Measurements from ENCODE around the gene AGAP4.
"Not testable (repeated sequence)": the region's sequence is repeated elsewhere in the genome, so short reads cannot be mapped to it uniquely, and the experiment has no call there.

The AGAP4 gene

DNA sequence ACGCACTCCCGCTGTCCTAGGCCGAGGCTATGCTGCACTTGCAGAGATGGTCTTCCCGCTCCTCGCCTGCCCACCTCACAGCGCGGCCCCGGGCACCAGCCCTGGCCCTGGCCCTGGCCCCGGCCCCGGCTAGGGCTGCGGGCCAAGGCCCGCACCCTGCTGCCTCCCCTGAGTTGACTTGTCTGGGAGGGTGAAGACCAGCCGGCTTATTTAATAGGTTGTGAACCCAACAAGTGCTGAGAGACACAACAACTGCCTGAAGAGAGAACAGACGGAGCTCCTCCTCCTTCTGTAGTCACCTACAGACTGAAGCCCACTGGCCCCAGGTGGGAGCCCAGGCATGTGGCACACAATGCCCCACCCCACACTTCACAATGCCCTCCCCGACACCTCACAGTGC is at the start of gene AGAP4:
Gene AGAP4 (minus strand): TSS at position 101 of the 400 bp plus-strand sequence. CDS start 153 bp downstream, outside the sequence.
- not testable (repeated sequence) for H3F3A ChIP-seq (ENCODE audit: insufficient read depth, low read length); DNase-seq; H3K9me3 ChIP-seq (replicated peaks; ENCODE audit: insufficient read depth, low read length); H3K36me3 ChIP-seq (replicated peaks; ENCODE audit: insufficient read depth, low read length); H3K27ac ChIP-seq (ENCODE audit: low read length); H3K4me1 ChIP-seq (ENCODE audit: low read length); H4K20me1 ChIP-seq (ENCODE audit: insufficient read depth, low read length); H3K9me2 ChIP-seq (replicated peaks; ENCODE audit: insufficient read depth, low read length); H3K4me2 ChIP-seq (ENCODE audit: low read depth, low read length); H3K4me3 ChIP-seq (ENCODE audit: low read length); H3K27me3 ChIP-seq (replicated peaks; ENCODE audit: insufficient read depth, low read length); H3K79me2 ChIP-seq (ENCODE audit: low read length); H2AFZ ChIP-seq (ENCODE audit: low read length); H3K9ac ChIP-seq (ENCODE audit: low read length)

DNA sequence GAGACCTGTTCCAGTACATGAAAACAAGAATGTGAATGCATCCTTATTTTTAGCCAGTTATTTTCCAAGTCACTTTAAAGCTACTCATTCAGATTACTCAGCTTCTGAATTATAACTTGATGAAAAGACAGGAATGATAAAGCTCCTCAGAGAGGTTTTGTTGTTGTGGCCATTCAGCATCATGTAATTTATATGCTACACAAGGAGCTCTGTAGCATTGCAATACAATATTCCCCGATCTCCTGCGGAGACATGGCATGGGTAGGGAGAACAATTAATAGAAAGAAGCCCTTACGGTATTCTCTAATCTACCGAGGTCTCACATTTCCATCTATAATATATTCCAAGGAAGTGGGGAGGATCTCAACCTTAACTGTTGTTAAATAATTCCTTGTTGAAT is 43.4 kb upstream of the AGAP4 start:
- H3K9ac ChIP-seq (ENCODE audit: low read length); H2AFZ ChIP-seq (ENCODE audit: low read length); H3K27me3 ChIP-seq (replicated peaks; ENCODE audit: insufficient read depth, low read length); H3K9me2 ChIP-seq (replicated peaks; ENCODE audit: insufficient read depth, low read length); H3K4me1 ChIP-seq (ENCODE audit: low read length); H3K4me3 ChIP-seq (ENCODE audit: low read length); H3F3A ChIP-seq (ENCODE audit: insufficient read depth, low read length); H3K4me2 ChIP-seq (ENCODE audit: low read depth, low read length); H3K9me3 ChIP-seq (replicated peaks; ENCODE audit: insufficient read depth, low read length); H3K27ac ChIP-seq (ENCODE audit: low read length); H4K20me1 ChIP-seq (ENCODE audit: insufficient read depth, low read length); H3K36me3 ChIP-seq (replicated peaks; ENCODE audit: insufficient read depth, low read length); DNase-seq; H3K79me2 ChIP-seq (ENCODE audit: low read length): not testable (repeated sequence)

DNA sequence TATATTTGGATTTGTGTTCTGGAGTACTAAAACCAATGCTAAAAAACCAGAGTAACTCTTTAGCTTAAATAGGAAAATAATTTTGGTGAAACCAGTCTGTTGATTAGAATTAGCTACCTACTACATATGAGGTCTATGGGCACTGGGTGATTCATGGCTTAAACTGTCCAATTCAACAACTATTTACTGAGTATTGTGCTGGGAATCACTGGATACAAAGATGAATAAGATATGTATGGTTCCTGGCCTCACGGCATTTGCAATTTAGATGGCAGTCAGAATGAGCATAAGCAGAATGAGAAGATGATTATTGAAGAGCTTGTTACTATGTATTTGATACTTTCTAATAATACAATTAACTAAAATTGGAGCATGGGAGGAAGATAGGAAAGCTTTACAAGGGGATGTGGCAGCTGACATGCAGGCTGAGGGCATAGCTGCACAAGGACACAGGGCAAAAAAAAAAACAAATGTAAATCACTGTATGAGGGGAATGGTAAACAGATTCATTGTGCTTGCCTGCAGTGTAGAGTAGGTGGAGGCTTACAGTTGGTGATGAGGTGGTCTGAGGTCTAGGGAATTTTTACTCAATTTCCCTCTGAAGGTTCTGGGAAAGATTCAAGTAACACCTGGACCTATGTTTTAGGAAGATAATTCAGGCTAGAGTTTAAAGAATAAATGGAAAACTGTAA is 42.4 kb upstream of the AGAP4 start:
- H3K36me3 ChIP-seq (replicated peaks; ENCODE audit: insufficient read depth, low read length); DNase-seq; H3K9me2 ChIP-seq (replicated peaks; ENCODE audit: insufficient read depth, low read length); H3K9me3 ChIP-seq (replicated peaks; ENCODE audit: insufficient read depth, low read length); H3K4me2 ChIP-seq (ENCODE audit: low read depth, low read length); H3K9ac ChIP-seq (ENCODE audit: low read length); H3K27ac ChIP-seq (ENCODE audit: low read length); H3K79me2 ChIP-seq (ENCODE audit: low read length); H3K4me1 ChIP-seq (ENCODE audit: low read length); H3F3A ChIP-seq (ENCODE audit: insufficient read depth, low read length); H3K27me3 ChIP-seq (replicated peaks; ENCODE audit: insufficient read depth, low read length); H4K20me1 ChIP-seq (ENCODE audit: insufficient read depth, low read length); H3K4me3 ChIP-seq (ENCODE audit: low read length); H2AFZ ChIP-seq (ENCODE audit: low read length): not testable (repeated sequence)

DNA sequence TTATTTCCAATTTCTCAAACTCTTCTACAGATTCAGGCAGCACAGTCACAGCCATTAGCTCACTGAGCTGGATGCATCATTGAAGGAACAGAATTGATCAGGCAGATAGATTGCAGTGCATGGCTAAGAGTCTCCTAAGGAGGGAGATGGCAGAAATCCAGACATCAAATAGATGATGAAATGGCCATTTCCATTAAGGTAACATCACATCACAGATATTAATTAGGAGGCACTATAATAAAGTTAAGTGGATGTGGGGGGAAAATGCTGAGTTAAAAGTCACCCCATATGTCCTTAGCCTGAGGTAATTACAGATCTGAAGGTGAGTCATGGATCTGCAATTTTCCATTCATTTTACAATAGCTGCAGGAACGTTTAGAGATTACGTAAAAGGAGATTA is 35.6 kb upstream of the AGAP4 start:
- H3K9me2 ChIP-seq (replicated peaks; ENCODE audit: insufficient read depth, low read length); H3K4me1 ChIP-seq (ENCODE audit: low read length); H3K36me3 ChIP-seq (replicated peaks; ENCODE audit: insufficient read depth, low read length); H3K4me2 ChIP-seq (ENCODE audit: low read depth, low read length); H4K20me1 ChIP-seq (ENCODE audit: insufficient read depth, low read length); H3F3A ChIP-seq (ENCODE audit: insufficient read depth, low read length); H3K27ac ChIP-seq (ENCODE audit: low read length); H3K79me2 ChIP-seq (ENCODE audit: low read length); H3K27me3 ChIP-seq (replicated peaks; ENCODE audit: insufficient read depth, low read length); H3K4me3 ChIP-seq (ENCODE audit: low read length); H3K9me3 ChIP-seq (replicated peaks; ENCODE audit: insufficient read depth, low read length); DNase-seq; H2AFZ ChIP-seq (ENCODE audit: low read length); H3K9ac ChIP-seq (ENCODE audit: low read length): not testable (repeated sequence)

DNA sequence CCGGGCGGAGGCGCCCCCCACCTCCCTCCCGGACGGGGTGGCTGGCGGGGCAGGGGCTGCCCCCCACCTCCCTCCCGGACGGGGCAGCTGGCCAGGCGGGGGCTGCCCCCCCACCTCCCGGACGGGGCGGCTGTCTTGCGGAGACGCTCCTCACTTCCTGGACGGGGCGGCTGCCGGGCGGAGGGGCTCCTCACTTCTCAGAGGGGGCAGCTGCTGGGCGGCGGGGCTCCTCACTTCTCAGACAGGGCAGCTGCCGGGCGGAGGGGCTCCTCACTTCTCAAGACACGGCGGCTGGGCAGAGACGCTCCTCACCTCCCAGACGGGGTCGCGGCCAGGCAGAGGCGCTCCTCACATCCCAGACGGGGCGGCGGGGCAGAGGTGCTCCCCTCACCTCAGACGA is 18.1 kb upstream of the AGAP4 start:
- not testable (repeated sequence) for H4K20me1 ChIP-seq (ENCODE audit: insufficient read depth, low read length); H3K36me3 ChIP-seq (replicated peaks; ENCODE audit: insufficient read depth, low read length); H3K4me1 ChIP-seq (ENCODE audit: low read length); H3F3A ChIP-seq (ENCODE audit: insufficient read depth, low read length); H3K4me3 ChIP-seq (ENCODE audit: low read length); H2AFZ ChIP-seq (ENCODE audit: low read length); H3K9ac ChIP-seq (ENCODE audit: low read length); DNase-seq; H3K79me2 ChIP-seq (ENCODE audit: low read length); H3K27me3 ChIP-seq (replicated peaks; ENCODE audit: insufficient read depth, low read length); H3K9me2 ChIP-seq (replicated peaks; ENCODE audit: insufficient read depth, low read length); H3K4me2 ChIP-seq (ENCODE audit: low read depth, low read length); H3K27ac ChIP-seq (ENCODE audit: low read length); H3K9me3 ChIP-seq (replicated peaks; ENCODE audit: insufficient read depth, low read length)

DNA sequence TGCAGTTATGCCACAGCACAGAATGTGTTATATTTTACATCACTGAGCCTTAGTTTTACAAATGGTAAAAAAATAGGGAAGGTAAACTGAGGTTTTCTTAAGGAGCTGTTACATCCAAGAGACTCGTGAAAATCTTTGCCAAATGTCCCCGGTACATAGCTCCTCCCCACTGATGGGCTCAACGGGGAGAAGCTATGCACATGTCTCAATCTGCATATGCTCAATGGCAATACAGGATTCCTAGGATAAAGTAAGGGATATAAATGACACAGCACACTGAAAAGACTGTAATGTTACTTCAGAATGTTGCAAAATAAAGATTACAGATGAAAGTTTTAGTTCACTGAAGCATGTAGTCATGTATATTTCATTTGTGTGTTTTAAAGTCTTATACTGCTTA is 17.0 kb upstream of the AGAP4 start:
- not testable (repeated sequence) for H3K9ac ChIP-seq (ENCODE audit: low read length); H3K27me3 ChIP-seq (replicated peaks; ENCODE audit: insufficient read depth, low read length); H3F3A ChIP-seq (ENCODE audit: insufficient read depth, low read length); H3K27ac ChIP-seq (ENCODE audit: low read length); H2AFZ ChIP-seq (ENCODE audit: low read length); H3K4me3 ChIP-seq (ENCODE audit: low read length); H3K4me1 ChIP-seq (ENCODE audit: low read length); DNase-seq; H3K36me3 ChIP-seq (replicated peaks; ENCODE audit: insufficient read depth, low read length); H3K9me3 ChIP-seq (replicated peaks; ENCODE audit: insufficient read depth, low read length); H4K20me1 ChIP-seq (ENCODE audit: insufficient read depth, low read length); H3K79me2 ChIP-seq (ENCODE audit: low read length); H3K4me2 ChIP-seq (ENCODE audit: low read depth, low read length); H3K9me2 ChIP-seq (replicated peaks; ENCODE audit: insufficient read depth, low read length)

DNA sequence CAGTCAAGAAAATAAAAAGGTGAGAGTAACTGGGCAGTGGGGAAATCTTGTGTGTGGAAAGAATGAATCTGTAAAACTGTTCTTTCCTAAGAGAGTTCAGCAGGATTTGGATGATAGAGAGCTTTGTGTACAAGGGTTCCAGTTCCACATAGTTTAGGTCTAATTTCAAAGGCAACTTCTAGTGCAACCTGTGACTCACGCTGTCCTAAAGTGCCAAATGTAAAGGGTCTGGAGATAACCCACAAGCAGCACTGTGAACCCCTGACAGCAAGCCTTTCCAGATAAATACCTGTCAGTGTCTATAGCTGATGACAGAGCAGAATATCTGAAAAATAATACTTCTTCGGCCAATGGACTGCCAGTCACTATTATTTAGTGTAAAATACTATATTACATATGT is 16.3 kb upstream of the AGAP4 start:
- H3K9me2 ChIP-seq (replicated peaks; ENCODE audit: insufficient read depth, low read length); H3K27me3 ChIP-seq (replicated peaks; ENCODE audit: insufficient read depth, low read length); H3K9me3 ChIP-seq (replicated peaks; ENCODE audit: insufficient read depth, low read length); H2AFZ ChIP-seq (ENCODE audit: low read length); H3K36me3 ChIP-seq (replicated peaks; ENCODE audit: insufficient read depth, low read length); H4K20me1 ChIP-seq (ENCODE audit: insufficient read depth, low read length); H3K4me3 ChIP-seq (ENCODE audit: low read length); H3F3A ChIP-seq (ENCODE audit: insufficient read depth, low read length); DNase-seq; H3K9ac ChIP-seq (ENCODE audit: low read length); H3K27ac ChIP-seq (ENCODE audit: low read length); H3K4me1 ChIP-seq (ENCODE audit: low read length); H3K79me2 ChIP-seq (ENCODE audit: low read length); H3K4me2 ChIP-seq (ENCODE audit: low read depth, low read length): not testable (repeated sequence)

DNA sequence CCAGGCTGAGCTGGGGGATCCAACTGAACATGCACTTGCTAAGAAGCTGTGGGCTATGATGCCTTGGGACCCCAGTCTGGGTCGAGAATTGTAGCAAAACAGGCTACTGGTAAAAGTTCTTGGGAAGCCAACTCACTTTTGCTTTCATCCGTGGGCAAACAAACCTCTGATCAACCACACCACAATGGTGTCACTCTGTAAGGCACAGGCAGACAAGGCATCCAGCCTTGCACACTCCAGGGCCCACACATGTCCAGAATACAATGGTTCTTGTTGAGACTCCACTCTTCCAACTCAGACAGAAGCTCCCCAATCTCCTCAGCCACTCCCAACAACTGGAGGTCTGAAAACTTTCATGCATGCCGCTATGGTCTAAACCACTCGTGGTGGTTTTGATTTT is 10.6 kb upstream of the AGAP4 start:
- H4K20me1 ChIP-seq (ENCODE audit: insufficient read depth, low read length); H3K27me3 ChIP-seq (replicated peaks; ENCODE audit: insufficient read depth, low read length); H3K4me1 ChIP-seq (ENCODE audit: low read length); H2AFZ ChIP-seq (ENCODE audit: low read length); H3K4me2 ChIP-seq (ENCODE audit: low read depth, low read length); H3K27ac ChIP-seq (ENCODE audit: low read length); H3K79me2 ChIP-seq (ENCODE audit: low read length); H3K9me3 ChIP-seq (replicated peaks; ENCODE audit: insufficient read depth, low read length); H3F3A ChIP-seq (ENCODE audit: insufficient read depth, low read length); H3K36me3 ChIP-seq (replicated peaks; ENCODE audit: insufficient read depth, low read length); H3K9ac ChIP-seq (ENCODE audit: low read length); H3K9me2 ChIP-seq (replicated peaks; ENCODE audit: insufficient read depth, low read length); H3K4me3 ChIP-seq (ENCODE audit: low read length); DNase-seq: not testable (repeated sequence)
